NCI-H510A (cell line): ENCODE measurements around the gene WDR27.
"Not testable (repeated sequence)": the region's sequence is repeated elsewhere in the genome, so short reads cannot be mapped to it uniquely, and the experiment has no call there.

Experiments used
- DNase-seq: peaks from one replicate; lab custom pipeline; 2025; lab: John Stamatoyannopoulos, UW

WDR27 gene

GRCh38 chr6:169639653-169640278 lies 62.1 kb downstream of the WDR27 start:
- no peak for DNase-seq

- DNase-seq, result no peak
Measured at GRCh38 chr6:169638915-169639314, 62.9 kb downstream of the WDR27 start.

DNA sequence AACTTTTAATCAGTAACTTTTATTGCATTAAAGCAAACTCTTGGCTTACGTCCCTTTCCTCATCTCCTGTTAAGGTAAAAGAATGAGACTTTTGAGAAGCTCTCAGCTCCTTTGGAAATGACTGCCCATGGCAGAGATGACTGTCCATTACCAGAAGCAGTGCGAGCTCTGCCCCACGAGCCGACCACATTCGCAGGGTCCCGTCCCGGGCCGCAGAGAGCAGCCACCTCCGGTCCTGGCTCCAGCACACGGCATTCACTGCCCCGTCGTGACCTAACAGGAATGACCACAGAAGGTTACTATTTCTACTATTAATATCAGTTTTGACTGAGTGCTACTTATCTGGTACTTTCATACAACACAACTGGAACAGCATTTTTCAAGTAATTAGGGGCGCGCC lies 63.4 kb downstream of the WDR27 start:
- no peak for DNase-seq

DNA sequence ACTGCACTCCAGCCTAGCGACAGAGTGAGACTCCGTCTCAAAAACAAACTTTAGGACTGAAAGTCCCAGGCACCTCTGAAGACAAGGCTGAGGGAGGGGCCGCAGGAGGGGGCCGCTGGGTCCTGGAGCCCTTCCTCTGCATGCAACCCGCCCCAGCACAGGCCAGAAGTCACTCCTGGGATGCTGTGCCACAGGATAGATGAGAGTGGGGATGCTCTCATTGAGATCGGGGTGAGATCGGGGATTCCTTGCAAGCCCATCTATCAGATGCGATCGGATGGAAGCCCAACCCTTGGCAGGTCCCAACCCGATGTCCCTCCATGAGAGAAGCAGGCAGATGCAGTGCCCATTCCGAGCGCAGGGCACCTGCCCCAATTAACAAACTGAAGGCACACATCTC lies 66.5 kb downstream of the WDR27 start:
- DNase-seq, result no peak

DNA sequence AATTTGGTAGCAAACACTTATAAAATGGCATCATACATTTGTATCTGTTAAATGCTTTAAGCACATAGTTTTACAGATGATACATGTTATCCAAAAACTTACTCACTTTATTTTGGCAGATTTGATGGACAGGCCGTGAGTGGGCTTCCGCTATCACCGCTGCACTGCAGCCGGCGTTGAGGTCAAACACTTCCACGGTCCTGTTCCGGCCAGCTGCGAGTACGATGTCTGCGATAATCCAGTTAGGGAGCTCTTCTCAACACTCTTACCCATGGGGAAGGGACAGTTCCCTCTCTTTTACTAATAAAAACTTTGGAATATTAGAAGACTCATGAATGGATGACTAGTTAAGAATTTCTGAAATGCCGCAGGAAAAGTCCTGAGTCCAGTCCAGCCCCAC lies 69.0 kb downstream of the WDR27 start:
- DNase-seq, result no peak

DNA sequence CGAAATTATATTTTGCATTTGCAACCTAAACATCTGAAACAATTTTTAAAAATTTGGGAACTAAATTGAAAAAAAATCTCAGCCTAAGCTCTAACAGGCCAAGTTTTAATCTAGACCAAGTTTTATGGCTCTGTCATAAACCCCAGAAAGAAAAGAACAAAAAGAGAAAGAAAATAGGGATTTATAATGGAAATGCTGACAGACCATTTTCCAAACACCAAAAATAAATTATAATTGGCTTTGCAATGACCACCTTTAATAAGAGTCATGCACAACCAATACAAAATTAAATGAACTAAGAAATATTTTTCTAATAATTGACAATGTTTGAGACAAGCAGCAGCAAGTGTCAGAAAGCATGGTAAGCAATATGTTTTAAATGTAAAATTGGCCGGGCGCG lies 72.6 kb downstream of the WDR27 start:
- DNase-seq, result no peak

GRCh38 chr6:169627736-169628607 lies 73.9 kb downstream of the WDR27 start:
- no peak for DNase-seq

GRCh38 chr6:169626649-169627048 lies 75.2 kb downstream of the WDR27 start:
- no peak for DNase-seq

DNA sequence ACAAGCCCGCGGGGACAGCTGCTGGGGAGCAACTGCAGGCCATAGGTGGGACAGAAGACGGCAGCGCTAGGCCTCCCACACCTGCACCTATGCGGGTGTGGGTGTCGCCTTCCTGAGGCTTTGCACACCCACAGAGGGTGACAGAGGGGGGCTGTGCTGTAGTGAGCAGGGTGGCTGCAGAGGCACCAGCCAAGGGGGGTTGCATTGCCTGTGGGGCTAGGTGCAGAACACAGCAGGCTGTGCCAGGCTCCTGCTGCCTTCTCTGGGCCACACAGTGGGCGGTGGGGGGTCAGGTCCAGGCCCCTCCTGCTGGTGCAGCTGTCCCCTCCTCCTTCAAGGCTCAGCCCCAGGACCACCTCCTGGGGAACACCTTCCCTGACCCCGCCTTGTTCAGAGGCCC lies 75.7 kb downstream of the WDR27 start:
- no peak for DNase-seq

- no peak for DNase-seq
Measured at GRCh38 chr6:169625376-169625775, 76.5 kb downstream of the WDR27 start.

DNA sequence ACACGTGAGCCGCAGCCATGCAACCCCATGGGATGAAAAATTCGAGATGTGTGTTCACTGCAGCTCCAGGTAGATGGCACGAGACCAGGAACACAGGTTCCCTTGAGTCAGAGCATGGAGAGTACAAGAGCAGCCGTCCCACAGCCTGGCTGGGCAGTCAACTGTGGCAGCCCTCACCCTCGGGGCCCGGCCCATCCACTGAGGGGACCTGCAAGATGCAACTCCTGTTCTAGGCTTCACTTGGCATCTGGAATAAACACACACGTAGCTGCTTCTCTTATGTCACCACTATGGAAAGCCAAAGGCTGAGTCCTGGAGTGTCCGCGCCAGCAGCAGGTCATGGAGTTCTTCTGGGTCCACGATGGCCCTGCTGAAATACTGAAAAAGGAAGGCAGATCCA lies 77.0 kb downstream of the WDR27 start:
- no peak for DNase-seq

GRCh38 chr6:169623975-169624374 lies 77.9 kb downstream of the WDR27 start:
- DNase-seq, result no peak

DNA sequence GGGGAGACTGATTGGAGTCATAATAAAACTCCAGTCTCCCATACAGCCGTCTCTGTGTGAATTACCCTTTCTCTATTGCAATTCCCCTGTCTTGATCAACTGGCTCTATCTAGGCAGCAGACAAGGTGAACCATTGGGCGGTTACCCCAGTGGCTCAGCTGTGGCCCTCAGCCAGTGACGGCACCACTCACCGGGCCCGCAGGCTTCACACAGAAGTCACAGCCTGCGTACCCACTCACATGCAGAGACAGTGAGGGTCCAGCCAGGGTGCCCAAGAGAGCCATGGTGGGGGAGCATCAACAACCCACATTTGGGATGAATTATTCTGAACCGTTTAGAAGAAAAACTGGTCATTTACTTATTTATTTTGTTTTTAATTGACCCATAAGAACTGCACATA lies 78.5 kb downstream of the WDR27 start:
- DNase-seq, result no peak

- no peak for DNase-seq
Measured at GRCh38 chr6:169622618-169623017, 79.2 kb downstream of the WDR27 start.

DNA sequence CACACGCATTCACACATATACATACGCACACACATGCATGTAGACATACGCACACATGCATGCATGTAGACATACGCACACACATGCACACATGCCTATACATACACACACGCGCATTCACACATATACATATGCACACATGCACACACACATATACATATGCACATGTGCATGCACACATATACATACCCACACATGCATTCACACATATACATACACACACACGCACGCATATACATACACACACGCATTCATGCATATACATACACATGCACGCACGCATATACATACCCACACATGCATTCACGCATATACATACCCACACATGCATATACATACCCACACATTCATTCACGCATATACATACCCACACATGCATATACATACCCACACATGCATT lies 80.5 kb downstream of the WDR27 start:
- DNase-seq, result no peak

GRCh38 chr6:169620171-169621130 lies 81.4 kb downstream of the WDR27 start:
- DNase-seq, result no peak

DNA sequence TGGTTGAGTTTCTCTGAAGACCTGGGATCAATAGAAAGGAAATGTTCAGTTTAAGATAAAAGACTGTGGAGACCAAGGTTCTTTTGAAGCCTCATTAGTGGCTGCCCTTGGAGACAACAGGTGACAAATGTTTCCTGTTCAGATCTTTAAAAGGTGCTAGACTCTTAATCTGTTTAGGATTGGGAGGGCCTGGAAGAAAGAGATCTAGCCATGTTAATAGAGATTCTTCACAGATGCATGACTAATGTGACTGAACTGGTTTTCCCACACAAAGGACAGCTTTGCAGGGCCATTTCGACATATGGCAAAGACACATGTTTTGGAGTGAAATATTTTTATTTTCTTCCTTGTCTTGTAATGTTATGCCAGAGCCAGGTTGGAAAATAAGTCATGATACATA lies 82.2 kb downstream of the WDR27 start:
- DNase-seq, result no peak

DNA sequence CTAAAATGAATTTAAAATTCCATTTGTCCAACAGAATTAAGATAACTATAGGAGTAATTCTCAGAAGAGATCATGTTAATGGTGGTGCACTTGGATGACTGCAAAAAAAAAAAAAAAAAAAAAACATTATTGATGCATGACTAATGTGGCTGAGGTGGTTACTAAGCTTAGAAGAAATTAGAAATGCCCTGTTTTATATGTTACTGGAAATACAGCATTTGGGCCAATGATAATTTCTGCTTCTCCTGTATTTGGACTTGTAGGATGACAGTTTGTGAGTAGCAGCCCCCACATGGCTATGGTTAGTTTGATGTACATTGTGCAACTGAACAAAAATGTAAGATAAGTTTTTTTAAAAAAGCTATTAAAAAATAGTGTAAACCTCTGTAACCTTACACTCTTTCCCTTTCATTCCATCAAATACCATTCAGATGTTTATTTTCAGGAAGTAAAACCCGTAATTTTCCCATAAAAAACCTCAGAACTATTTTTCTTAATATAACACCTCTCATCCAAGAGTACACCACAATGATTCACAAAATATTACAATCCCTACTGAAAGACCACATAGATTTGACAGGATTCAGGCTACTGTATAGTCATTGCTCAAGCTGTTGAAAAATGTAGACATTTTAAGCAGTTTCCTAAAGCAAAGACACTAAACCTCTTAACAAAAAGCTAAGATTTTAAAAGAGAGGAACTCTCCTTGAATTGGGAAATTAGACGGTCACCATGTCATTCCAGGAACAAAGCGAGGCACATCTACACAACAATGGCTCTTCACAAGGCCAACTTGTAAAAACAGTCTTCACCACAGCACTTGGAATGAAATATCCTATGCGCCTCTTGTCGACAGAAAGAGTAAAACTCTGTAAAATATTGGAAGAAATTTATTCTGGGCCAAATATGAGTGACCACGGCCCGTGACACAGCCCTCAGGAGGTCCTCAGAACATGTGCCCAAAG lies 83.0 kb downstream of the WDR27 start:
- DNase-seq, result no peak

DNA sequence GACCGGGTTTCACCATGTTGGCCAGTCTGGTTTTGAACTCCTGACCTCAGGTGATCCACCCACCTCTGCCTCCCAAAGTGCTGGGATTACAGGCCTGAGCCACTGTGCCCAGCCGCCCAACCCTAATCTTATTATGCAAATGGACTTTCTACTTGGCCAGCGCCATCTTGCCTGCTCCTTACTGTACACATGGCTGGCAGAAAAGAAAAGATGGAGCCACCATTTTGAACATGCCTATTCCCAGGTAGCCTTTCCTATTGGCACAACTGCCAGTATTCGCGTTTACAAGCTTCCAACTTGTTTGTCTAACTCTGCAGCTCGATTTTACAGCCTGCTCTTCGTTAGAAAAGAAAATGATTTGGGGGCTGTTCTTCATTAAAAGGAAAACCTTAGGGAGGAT lies 84.3 kb downstream of the WDR27 start:
- DNase-seq, result no peak

- not testable (repeated sequence) for DNase-seq
Measured at GRCh38 chr6:169608609-169609008, 93.2 kb downstream of the WDR27 start.

- DNase-seq, result no peak
Measured at GRCh38 chr6:169604076-169604475, 97.8 kb downstream of the WDR27 start.
